GM19035 (cell line): Measurements from ENCODE around the gene IMPDH2.
"Not testable (repeated sequence)": the region's sequence is repeated elsewhere in the genome, so short reads cannot be mapped to it uniquely, and the experiment has no call there.

Experiments
- ATAC-seq: cut with Tn5 transposase; IDR thresholded peaks from one replicate; pipeline ENCODE4 v1.9.1; 2021; ENCODE audit not compliant: unreplicated experiment

IMPDH2 gene

GRCh38 chr3:49021813-49022687, 7.1 kb downstream of the IMPDH2 start, which contains the start of gene NDUFAF3:
NDUFAF3 (plus strand) TSS chr3:49022121; CDS start chr3:49022145, 24 bp downstream.
- peak; percentile 56 for ATAC-seq

- peak; percentile 53 for ATAC-seq
Observed at GRCh38 chr3:49021213-49021812, 7.9 kb downstream of the IMPDH2 start.

- ATAC-seq: peak; percentile 3
Observed at GRCh38 chr3:49020330-49021212, 8.6 kb downstream of the IMPDH2 start.

DNA sequence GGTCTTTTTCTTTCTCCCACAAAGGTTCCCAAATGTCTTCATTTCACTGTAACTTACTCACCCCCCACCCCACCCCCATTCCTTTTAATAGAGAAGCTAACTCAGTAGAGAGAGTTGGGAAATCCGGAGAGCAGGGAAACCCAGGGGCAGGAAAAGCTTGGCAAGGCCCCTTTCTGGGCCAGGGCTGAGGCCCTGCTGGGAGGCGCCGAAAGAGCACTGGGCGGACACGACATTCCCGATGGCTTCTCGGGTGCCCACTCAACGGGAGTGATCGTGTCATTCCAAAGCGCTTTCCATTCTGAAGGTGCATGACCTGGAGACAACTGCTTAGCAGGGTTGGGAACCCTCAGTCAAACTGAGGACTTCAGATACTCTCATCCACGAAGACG, 9.3 kb downstream of the IMPDH2 start:
- ATAC-seq: no peak

DNA sequence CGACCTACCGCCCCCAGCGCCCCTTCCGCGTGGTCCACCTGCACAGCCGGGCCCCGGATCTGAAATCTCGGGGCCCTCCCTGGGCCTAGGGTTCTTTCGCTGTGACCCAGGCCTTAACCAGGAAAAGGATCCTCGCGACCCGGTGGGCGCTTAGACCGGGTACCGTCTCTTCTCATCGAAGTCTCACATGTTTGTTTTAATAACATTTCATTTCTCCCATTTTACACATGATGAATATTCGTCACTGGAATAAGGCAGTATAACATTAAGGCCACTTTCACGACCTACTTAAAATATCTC, 10.5 kb downstream of the IMPDH2 start:
- ATAC-seq: no peak

DNA sequence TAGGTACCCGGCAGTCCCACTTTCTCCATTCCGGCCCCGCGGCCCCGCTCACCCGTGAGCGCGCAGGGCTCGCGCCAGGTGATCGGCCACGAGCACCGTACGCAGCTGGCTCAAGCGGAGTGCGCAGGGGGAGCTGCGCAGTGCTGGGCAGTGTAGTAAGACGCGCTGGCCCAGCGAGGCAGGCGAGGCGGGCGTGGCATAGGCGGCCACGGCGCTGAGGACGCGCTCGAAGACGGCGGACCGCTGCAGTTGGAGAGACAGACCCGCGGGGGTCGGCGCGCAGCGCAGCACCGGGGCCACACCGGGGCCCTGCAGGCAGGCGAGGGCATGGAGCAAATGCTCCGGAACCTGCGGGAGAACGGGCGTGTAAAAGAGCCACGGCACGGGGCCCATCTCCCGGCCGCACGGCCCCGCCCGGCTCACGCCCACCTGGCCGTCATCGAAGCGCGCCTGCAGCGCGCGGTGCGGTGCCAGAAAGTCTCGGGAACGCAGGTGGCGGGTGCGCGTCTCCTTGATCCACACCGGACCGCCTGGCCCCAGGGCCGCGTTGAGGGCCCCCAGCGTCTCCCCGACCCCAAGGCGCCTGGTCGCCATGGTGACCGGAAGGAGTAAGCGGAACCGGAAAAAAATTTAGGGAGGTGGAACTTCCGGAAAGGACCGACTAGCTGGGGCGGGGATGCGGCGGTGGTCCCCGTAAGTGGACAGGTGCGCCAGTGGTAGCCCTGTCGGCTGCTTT, 11.1 kb downstream of the IMPDH2 start, which contains the start of gene DALRD3:
Gene DALRD3, minus strand, starts transcription at position 610 of the 736 bp plus-strand sequence. Its CDS starts 16 bp downstream, at position 594.
- no peak for ATAC-seq

DNA sequence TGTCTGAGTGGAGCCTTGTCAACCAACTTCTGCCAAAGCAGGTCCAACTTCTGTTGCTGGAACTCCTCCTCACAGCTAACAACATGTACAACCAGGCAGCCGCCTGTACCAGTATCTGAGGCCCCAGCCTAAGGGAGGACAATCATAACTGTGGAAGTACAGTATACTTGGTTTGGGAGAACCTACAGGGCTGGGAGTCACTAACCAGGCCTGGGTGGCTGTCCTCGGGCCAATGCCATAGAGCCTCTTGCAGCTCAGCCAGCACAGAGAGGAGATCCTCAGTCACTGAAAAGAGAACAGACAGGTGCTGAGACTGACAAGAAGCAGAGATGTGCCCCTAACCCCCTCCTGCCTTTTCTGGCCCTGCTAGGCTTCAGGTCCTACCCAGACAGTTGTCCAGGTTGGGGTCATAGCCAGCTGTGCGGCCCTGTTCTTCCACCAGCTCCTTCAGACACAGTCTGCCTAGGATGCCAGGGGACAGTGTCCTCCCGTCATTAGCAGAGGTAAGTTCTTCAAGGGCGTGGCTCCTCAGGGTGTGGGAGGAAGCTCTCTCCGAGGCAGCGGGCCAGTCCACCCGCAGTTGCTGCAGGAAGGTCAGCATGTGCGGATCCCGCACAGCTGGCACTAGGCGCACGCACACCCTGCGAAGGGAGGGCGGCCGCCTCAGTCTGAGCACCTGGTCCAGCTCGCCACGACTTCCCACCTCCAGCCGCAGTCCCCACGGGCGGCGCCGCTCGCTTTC, 11.8 kb downstream of the IMPDH2 start:
- no peak for ATAC-seq

GRCh38 chr3:49016414-49017228, 12.6 kb downstream of the IMPDH2 start:
- ATAC-seq: no peak

DNA sequence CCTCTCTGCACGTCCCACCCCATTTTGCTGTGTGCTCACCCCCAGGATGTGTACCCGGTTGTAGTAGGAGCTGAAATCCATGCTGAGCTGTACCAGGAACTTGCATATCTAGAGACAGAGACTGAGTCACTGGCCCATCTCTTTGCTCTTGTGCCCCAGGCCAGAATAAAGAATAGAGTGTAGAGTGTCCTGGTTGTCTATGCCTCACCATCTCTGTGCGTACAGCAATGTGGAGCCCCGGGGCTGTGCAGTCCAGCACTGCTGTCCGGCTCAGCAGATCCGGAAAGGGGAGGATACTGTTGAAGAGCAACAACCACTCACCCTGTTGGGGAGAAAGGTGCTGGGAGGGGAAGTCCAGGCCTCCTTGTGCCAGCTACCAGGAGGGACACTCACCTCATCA, 13.4 kb downstream of the IMPDH2 start:
- ATAC-seq: no peak

DNA sequence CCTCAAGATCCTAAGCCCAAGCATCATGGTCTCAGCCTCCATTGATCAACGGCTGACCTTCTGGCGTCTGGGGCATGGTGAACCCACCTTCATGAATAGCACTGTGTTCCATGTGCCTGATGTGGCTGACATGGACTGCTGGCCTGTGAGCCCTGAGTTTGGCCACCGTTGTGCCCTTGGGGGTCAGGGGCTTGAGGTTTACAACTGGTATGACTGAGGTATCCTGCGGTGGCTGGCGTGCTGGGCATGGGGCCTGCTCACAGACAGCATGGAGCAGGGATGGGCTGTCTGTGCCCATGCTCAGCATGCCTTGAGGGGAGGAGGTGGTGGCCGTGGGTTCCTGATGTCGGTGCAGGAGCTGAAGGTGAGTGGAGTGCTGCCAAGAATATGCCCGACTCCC, 14.1 kb downstream of the IMPDH2 start:
- no peak for ATAC-seq

DNA sequence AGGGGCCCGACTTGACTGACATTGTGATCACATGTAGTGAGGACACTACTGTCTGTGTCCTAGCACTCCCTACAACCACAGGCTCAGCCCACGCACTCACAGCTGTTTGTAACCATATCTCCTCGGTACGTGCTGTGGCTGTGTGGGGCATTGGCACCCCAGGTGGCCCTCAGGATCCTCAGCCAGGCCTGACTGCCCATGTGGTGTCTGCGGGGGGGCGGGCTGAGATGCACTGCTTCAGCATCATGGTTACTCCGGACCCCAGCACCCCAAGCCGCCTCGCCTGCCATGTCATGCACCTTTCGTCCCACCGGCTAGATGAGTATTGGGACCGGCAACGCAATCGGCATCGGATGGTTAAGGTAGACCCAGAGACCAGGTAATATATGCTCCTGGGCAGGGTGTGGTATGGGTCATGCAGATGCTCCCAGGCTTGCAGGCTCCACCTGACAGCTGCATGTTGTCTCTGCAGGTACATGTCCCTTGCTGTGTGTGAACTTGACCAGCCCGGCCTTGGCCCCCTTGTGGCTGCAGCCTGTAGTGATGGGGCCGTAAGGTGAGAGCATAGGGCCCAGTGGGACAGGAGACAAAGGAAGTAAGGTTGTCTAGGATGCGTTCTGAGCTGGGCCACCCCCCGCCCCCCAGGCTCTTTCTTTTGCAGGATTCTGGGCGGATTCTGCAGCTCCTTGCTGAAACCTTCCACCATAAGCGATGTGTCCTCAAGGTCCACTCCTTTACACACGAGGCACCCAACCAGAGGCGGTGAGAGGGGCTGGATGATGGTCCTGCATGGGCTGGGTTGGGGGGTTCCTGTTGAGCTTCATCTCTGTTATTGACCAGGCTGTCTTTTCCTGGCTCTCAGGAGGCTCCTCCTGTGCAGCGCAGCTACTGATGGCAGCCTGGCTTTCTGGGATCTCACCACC, 15.2 kb downstream of the IMPDH2 start:
- ATAC-seq: no peak

DNA sequence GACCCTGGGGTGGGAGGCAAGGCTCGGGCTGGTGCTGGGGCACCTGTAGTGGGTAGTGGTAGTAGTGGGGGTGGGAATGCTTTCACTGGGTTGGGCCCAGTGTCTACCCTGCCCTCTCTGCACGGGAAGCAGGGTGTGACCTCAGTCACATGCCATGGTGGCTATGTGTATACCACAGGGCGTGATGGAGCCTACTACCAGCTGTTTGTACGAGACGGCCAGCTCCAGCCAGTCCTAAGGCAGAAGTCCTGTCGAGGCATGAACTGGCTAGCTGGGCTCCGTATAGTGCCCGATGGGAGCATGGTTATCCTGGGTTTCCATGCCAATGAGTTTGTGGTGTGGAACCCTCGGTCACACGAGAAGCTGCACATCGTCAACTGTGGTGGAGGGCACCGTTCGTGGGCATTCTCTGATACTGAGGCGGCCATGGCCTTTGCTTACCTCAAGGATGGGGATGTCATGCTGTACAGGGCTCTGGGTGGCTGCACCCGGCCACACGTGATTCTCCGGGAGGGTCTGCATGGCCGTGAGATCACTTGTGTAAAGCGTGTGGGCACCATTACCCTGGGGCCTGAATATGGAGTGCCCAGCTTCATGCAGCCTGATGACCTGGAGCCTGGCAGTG, 16.0 kb downstream of the IMPDH2 start:
- ATAC-seq: no peak

- no peak for ATAC-seq
Observed at GRCh38 chr3:49012441-49013017, 16.7 kb downstream of the IMPDH2 start.

DNA sequence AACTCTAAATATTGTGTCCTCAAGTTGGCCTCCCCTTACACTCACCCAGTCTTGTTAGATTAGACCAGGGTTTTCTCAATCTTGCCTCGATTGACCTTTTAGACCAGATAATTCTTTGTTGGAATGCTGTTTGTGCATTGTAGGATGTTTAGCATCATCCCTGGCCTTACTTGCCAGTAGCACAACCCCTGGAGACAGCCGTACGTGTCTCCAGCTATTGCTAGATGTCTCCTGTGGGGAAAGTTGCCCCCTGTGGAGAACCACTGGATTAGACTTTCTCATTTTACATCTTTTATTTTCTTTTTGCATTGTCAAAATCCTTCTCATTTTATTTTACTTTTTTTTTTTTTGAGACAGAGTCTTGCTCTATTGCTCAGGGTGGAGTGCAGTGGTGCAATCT, 19.8 kb downstream of the IMPDH2 start:
- no peak for ATAC-seq

GRCh38 chr3:49008627-49009026, 20.6 kb downstream of the IMPDH2 start:
- not testable (repeated sequence) for ATAC-seq

DNA sequence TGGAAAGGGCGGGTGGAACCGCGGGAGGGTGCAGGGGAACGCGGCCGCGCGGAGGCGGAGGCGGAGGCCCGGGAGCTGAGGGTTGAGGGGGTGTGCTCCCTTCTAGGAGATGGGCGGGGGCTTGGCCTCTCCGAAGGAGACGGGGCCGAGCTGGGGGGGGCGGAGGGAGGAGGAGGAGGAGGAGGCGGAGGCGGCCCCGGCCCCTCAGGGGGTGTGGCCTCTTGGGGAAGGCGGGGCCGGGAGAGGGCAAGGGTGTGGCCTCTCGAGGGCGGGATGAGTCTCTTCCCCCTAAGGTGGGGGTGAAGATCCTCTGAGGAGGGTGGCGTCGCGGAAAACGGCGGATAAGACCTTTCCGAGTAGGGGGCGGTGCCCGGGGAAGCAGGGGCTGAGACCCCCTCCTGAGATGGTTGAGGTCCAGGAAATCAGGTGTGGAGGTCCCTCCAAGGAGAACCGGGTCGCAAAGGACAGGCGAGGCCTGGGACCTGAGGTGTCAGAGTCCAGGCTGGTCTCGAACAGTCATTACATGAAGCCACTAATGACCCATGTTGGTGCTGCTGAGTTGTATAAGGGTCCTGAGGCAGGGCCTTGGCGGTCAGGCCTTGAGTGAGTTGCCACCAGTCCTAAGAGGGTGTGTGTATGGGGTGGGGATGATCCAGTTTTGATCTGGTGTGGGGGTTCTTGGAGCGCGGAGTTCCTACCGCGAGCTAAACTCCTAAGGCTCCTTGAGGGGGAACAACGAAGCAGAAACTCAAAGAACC, 21.2 kb downstream of the IMPDH2 start:
- ATAC-seq: peak; percentile 43
